ENCODE results near the gene NFIB.
A peak's percentile ranks its signal among the peaks of the same experiment; 100 is the strongest.

Gene NFIB

GRCh38 chr9:14318361-14318760 is 4.4 kb upstream of the NFIB start:
- DNase-seq = no peak

DNA sequence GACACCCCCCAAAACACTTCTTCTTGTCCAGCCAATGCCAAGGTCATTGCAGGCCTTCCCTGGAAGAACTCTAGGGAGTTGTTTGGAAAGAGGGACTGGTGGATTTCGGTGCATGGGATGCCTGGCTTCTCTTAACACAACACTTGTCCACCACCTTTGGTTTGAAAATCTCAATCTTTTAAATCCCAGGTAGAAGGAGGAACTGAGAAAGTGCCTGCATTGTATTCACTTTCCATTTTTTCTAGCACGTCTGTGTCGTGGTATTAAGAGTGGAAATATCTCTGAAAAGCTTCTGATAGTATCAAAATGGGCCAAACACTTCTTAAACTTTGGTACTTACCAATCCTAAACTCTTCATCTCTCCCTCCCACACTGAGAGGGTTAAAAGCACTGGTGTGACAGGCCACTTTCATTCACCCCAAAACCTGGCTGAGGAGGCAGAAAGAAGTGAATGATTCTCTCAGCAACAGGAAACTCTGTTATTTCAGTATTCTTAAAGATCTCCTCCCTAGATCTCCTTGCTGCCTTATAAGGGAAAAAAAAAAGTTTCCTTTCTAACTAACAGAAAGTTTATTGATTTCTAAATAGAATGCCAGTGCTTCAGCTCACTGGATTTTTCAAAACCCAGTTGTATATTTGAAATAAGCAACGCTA is 3.9 kb upstream of the NFIB start:
- no peak for DNase-seq

GRCh38 chr9:14316602-14317300 is 2.8 kb upstream of the NFIB start:
- no peak for DNase-seq

DNA sequence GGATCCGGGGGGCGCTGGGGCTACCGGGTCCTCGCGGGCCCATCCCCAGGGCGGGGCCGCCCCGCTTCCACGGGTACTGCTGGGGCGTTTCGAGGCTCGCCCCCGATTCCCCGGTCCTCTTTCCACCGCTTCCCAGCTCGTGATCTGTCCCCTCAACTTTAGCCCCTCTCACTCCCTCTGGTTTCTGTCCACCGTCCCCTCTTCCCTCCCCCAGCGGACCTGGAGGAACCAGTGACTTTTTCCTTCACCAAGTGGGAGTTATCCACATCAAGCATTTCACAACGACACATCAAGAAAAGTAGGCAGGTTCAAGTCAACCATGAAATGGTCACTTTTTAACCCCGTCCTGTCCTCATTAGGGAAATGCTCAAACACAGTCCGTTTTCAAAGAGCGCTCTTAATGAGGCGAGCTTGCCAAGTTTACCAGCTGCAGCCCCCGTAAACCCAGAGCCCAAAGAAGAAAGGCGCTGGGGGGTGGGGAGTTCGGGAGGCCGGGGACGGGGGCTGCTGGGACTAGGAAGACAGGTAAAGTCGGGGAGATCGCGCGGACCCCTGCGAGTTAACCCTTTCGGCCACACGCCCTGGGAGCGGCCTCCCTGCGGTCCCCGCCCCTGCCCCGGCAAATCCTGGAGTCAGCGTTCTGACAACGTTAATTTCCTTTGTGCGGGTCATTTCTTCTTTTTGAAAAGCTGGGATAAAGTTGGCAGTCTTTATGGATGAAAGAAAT is 2.1 kb upstream of the NFIB start:
- DNase-seq = no peak

- DNase-seq = peak; percentile 82
These were observed 1.3 kb upstream of the NFIB start for GRCh38 chr9:14314929-14315874.

DNA sequence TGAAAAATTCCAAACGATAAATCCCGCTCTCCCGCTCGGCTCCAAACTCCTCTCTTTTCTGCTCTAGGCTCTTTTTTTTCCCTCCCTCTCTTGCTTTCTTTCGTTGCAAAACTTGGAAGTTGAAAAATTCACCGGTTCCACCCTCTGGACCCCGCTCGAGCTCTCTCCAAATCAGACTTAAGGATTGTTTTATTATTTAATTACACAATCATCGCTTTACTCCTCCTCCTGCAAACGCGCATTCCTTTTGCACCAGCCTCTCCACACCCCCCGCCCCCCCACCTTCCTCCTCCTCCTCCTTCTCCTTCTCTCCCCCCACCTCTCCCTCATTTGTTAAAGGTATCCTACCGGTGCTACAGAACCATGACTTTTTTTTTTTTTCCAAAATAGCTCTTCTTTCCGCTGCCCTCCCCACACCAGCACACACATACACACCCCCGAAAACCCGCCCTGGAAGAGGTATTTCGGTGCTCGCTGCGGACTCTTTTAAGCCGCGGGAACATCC is 535 bp upstream of the NFIB start:
- peak; percentile 88 for DNase-seq

DNA sequence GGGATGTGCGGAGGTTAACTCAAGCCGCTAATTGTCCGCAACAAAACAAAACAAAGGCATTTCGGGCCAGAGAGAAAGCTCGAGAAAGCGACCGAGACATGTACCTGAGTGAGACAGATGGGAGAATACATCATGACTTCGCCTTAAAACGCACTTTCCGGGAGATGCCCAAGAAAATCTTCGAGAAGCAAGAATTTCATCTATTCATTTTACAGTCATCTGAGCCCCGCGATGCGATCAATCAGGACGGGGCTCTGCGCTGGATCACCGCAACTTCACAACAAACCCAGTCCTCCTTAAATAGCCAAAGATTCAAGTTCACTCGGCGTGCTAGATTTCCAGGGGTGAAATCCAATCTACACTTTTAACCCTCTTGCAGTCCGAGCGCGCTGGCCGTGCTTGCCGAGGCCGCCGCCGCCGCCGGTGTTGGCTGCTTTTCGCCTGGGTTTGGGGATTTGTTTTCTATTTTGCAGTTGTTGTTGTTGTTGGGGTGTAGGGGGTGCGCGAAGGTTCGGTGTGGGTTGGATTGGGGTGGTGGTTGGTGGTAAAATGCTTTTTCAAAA is 482 bp downstream of the NFIB start:
- peak; percentile 30 for DNase-seq

- DNase-seq = no peak
These were observed 1.1 kb downstream of the NFIB start for GRCh38 chr9:14312719-14313377.

- DNase-seq = no peak
These were observed 1.8 kb downstream of the NFIB start for GRCh38 chr9:14311956-14312685.

DNA sequence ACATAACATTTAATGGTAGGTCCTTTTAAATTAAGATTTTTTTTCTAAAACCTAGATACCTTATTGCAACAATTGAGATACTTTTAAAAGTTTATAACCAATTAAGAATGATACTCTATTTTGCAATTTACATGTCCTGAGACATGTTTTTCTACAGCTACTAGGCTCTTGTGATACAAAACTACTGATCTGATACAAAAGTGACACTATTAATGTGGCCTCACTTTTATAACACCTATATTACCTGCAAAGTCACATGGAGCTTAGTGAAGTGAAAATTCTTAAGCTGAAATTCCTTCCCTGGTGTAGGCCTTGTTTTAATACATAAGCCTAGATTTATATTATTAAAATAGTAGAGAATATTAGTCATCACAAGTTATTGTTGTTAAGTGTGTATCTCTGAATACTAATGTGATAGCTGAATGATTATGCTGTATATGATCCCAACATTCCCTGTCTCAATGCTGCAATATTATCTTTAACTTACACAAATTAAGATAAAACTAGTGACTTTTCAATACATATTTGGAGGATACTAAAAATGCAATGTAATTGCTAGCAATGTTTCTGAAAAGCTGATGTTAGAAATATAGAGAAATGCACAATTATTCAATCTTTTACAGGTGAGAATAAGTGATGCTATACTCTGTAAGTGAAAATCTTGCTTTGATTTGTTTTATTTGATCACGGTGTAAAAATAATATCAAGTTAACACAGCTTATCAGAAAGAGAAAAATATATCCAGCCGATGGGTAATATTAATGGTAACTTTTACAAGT is 2.6 kb downstream of the NFIB start:
- DNase-seq = no peak

- DNase-seq = no peak
These were observed 3.6 kb downstream of the NFIB start for GRCh38 chr9:14310311-14310710.

- peak; percentile 24 for DNase-seq
These were observed 4.5 kb downstream of the NFIB start for GRCh38 chr9:14309403-14309802.

- DNase-seq = no peak
These were observed 5.1 kb downstream of the NFIB start for GRCh38 chr9:14308853-14309145.

GRCh38 chr9:14307989-14308852 is 5.7 kb downstream of the NFIB start:
- no peak for DNase-seq

- DNase-seq = no peak
These were observed 7.0 kb downstream of the NFIB start for GRCh38 chr9:14306672-14307660.

GRCh38 chr9:14306188-14306587 is 7.8 kb downstream of the NFIB start:
- no peak for DNase-seq

GRCh38 chr9:14304259-14304658 is 9.7 kb downstream of the NFIB start:
- DNase-seq = no peak

DNA sequence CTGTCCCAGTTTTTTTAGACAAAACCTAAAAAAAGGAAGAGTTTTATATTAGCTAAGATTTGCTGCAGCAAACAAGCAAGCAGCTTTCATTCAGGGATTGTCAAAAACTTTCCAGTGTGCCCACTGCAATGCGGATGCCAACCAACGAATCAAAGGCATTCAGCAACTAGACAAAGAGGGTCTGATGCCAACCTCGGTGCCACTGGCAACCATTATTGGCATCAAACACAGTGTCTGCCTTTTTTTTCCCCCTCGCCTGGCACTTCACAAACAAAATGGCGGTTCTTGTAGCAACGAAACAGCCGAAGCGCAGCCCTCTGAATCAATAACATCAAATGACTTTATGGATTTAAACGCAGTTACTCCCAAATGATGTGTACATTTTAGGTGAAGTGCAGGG is 10.4 kb downstream of the NFIB start:
- no peak for DNase-seq
